NCI-H2227 (cell line): ENCODE data around the gene WNT10A.

Source experiments
- DNase-seq: peaks from one replicate; lab custom pipeline; 2025; ENCODE audit not compliant: unreplicated experiment; lab: John Stamatoyannopoulos, UW

WNT10A gene

DNA sequence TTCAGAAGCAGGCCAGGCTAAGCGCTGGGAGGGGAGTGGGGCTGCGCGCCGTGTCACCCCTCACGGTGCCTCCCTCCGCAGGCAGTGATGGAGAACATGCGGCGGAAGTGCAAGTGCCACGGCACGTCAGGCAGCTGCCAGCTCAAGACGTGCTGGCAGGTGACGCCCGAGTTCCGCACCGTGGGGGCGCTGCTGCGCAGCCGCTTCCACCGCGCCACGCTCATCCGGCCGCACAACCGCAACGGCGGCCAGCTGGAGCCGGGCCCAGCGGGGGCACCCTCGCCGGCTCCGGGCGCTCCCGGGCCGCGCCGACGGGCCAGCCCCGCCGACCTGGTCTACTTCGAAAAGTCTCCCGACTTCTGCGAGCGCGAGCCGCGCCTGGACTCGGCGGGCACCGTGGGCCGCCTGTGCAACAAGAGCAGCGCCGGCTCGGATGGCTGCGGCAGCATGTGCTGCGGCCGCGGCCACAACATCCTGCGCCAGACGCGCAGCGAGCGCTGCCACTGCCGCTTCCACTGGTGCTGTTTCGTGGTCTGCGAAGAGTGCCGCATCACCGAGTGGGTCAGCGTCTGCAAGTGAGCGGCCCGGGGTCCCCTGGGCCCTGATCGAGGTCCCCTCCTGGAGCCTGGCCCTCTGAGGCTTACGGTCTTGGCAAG lies 12.2 kb downstream of the WNT10A start:
- peak; percentile 80 for DNase-seq

DNA sequence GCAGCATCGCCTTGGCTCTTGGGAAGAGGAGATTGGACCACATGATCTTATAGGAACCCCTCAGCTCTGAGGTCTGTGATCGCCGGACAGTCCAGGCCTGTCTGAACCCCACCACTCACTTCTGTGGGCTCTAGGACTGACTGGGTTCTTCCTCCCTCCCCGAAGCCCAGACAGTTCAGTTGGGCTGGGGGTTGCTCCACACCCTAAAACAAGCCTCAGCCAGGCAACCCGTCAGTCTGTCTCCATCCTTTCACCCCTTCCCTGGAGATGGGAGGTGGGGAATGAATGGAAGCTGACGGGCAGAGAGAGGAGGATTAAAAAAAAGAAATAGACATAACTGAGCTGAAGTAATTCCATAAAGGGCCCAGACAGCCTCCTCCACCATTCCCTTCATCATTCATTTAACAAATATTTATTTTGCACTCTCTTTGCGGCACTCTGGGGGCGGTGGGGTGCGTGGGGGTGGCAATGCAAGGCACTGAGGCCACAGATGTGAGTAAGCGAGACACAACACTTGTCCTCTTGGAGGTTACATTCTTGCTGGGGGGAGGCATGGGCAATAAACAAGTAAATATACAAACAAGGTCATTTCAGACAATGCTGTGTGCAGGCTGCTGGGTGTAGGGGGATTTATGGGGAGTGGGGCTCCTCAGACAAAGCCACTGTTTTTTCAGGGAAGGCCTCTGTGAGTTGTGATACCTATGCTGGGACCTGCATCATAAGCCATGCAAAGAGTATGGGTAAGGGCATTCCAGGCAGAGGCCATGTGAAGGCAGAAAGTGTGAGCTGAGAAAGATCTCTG lies 12.9 kb downstream of the WNT10A start:
- DNase-seq: no peak

DNA sequence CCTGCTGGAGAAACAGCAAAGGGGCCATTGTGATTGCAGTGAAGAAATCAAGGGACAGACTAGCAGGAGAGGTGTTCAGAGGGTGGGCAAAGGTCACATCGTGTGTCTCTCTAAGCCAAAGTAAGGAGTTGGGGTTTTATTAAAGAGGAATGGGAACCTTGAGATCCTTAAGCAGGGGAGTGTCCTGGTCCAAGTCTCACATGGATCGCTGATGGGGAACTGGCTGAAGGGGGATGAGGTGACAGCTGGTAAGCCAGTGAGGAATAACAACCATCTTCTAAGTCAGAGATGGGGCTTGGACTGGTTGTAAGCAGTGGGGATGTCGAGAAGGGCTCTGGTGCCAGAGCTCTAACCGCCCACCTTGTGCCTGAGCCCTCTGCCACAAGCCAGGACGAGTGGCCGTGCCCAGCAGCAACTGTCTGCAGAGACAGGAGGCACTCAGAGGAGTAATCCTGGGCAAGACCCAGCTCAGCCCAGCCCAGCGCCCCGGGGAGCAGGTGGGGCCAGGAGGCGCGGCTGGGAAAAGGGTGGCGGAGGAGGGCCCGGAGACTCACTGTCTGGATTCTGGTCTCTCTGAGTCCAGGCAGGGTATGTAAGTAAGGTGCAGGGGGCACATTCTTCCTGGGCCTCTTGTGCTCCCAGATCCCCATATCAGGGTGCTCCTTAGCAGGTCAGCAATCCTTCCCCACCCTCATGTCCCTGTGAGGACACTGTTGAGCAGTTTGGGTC lies 13.7 kb downstream of the WNT10A start:
- DNase-seq: no peak

DNA sequence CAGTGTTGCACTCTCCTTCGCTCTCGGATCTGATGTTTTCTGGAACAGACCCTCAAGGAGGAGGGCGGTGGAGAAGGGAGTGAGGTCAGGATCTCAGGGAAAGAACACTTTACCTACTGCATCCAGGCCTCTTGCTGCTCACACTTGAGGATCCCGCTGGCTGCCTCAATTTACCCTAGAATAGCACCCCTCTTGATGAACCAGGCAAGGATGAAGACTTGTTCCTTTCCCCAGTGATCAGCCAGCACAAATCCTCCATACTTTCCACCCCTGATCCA lies 14.2 kb downstream of the WNT10A start:
- DNase-seq: no peak

DNA sequence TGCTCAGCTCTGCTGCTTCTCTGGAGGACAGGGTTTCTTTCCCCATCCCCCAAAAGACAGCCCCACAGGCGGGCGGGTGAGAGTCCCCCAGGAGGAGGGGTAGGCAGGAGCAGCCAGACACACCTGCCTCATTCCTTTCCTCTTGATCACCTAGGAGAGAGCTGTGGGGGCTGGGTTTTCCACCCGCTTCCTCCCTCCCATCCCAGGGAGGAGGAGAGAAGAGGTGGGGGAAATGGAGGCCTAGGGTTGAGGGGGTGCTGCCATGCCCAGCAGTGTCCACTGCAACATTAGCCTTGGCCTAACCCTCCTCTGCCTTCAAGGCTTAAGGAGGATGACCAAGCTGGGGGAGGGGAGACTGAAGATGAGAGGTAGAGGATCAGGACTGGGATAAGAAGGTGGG lies 14.7 kb downstream of the WNT10A start:
- no peak for DNase-seq

DNA sequence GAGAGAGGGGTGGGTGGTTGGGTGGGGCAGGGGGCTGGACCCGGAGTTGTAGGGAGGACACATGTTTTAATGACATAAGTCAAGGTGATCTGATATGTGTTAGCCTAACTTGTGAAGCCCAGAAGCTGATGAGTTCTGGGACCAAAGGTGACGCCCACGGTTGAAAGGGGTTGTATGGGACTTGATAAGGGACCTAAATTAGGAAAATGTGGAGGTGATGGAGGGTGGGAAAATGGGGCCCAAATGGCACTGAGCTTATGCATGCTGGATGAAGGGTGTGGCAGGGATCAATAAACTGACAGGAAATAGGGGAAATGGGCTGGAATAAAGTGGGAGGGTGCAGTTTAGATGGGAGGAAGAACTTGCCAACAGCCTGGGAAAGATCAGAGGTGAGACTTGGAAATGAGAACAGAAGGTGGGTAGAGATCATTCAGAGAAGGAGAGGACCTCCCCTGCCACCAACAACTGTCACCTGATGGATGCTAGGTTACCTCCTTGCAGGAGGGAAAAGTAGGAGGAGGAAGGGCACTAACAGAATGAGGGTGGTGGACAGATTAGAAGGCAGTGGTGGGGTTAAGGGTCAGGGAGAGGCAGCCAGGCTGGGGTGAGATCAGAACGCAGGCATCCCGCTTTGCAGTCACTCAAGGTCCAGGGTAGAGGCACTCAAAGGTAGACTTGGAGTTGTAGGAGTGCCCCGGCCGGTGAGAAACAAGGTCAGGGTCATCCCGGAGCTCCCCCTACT lies 15.3 kb downstream of the WNT10A start:
- no peak for DNase-seq

DNA sequence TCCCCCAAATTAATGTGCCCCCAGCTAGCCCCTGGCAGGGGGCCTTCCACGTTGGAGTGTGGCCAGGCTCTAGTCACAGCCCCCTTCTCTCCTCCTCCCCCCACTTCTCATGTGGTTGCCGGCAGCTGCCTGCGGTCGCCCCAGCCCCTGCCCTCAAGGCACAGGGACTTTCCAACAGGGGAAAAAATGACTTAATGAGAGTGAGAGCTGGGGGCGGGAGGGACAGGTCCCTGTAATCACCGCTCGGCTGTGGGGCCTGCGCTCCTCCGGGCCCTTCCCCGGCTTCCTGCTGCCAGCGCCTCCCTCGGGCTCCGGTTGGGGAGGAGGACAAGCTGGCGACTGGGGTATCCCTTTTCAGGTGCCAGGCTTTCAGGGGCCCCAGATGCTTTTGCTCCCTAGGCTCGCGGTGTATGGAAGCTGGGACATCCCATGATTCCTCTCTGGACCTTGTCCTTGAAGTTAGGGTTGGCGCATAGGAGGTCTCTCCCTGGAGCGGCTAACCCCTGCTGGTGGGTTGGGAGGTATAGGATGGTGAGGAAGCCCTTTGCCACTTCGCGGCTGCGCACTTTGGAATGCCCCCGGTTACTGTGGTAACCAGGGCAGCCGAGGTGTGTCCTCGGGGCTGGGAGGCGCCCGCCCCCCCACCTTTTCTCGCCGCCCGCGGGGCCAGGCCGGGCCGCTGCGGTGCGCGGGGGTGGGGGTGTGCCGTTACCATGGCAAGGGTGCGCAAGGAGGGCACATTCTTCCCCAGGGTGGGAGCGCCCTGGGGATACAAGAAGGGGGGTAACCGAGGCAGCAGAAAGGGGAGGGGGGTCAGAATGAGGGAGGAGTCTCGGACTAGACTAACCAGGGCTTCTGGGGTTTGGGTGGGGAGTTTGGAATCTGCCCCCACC lies 16.1 kb downstream of the WNT10A start:
- DNase-seq: peak; percentile 90

DNA sequence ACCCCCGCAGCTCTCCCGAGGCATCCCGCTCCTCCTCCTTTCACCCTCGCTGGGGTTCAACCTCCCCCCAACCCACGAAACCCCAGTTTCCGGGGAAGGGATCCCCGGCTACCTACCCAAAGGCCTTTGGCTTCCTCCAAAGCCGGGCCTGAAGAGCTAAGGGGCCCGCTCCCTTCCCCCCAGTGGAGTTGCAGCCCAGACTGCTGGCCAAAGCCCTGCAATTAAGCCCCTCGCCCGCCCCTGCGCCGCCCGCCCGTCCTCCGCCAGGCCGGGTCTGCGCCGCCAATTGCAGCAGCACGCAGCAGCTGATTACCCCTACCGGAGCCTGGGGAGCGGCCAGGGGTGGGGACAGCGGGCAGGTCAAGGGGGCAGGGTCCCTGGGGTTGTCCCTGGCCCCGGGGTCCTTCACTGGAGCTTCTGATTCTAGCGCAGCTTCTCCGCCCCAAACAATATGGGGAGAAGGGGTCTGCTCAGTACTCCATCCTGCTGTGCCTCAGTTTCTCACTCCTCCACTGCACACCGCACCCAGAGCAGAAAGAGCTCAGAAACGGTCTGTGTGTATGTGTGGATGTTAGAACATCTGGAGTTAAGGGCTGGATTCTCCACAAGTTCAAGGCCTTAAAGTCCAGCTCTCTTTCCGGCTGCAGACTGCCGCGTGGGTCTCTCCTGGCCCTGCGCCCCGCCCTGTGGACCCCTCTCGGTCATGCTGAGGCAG lies 16.9 kb downstream of the WNT10A start:
- DNase-seq: peak; percentile 64

DNA sequence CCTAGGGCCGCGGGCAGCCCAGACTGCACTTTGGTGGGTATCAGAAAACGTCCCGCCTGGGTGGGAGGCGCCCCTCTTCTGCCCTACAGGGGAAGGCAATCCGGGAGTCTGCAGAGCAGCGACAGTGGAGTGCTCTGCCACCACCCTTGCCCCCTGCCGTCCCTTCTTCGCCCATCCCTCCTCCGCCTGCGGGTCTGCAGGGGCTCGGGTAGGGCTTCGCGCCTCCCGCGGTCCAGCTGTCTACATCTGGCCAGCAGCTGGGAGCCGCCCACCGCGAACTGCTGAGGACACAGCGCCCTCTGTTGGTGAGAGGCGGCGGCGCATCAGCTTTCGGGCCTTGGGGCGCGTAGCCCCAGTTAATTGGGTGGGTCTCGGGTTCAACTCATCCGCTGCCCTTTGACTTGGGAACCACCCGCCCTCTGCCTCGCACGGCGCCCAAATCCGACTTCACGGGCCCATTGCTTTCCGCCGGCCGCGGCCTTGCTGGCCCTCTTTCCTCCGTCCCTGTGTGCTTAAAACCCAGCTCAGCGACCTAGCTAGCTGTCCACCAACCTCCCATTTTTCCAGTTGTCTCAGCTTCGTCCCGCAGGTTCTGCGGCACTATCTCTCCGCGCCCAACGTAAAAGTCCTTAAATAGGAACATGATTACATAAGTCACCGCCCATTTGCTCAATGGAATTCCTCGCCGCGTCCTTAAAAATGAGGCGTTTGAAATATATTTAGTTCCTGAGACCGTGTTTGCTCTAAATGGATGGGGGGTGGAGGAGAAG lies 17.6 kb downstream of the WNT10A start:
- peak; percentile 87 for DNase-seq

DNA sequence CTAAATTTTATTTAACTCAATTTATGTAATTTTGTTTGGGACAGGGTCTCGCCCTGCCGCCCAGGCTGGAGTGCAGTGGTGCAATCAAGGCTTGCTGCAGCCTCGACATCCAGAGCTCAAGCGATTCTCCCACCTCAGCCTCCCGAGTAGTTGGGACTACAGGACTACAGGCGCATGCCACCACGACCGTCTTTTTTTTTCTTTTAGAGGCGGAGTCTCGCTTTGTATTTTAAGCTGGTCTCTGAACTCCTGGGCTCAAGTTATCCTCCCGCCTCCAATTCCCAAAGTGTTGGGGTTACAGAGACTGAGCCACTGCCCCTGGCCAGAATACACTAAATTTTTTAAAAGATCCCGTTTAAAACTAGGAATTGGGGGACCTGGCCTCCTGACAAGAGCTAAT lies 18.5 kb downstream of the WNT10A start:
- DNase-seq: no peak

DNA sequence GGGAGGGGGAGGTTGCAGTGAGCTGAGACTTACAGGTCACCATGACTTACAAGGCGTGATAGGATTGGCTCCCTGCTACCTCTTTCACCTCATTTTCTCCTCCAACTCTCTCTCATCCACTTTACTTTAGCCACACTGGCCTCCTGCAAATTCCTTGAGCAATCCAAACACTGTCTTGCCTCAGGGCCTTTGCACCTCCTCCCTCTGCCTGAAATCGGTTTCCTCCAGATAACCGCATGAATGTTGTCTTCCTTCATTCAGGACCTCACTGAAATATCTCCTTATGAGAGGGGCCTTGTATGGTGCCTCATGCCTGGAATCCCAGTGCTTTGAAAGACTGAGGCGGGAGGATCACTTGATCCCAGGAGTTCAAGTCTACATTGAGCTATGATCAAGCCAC lies 21.8 kb downstream of the WNT10A start:
- DNase-seq: no peak

DNA sequence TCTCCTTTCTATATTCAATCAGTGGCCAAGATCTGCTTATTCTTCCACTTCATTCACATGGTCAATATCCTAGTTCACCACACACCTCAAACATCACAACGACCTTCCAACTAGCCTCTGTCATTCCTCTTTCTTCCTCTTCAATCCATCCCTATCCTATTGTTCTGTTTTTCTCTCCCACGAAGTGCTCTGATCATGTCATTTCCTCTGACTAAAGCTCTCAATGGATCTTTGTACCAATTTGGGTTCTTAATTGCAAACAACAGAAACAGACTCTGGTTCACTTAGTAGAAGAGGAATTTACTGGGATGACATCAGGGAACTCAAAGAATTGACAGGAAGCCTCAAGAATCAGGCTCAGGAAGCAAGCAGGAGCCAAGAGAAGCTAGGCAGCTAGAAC lies 23.5 kb downstream of the WNT10A start:
- DNase-seq: no peak

DNA sequence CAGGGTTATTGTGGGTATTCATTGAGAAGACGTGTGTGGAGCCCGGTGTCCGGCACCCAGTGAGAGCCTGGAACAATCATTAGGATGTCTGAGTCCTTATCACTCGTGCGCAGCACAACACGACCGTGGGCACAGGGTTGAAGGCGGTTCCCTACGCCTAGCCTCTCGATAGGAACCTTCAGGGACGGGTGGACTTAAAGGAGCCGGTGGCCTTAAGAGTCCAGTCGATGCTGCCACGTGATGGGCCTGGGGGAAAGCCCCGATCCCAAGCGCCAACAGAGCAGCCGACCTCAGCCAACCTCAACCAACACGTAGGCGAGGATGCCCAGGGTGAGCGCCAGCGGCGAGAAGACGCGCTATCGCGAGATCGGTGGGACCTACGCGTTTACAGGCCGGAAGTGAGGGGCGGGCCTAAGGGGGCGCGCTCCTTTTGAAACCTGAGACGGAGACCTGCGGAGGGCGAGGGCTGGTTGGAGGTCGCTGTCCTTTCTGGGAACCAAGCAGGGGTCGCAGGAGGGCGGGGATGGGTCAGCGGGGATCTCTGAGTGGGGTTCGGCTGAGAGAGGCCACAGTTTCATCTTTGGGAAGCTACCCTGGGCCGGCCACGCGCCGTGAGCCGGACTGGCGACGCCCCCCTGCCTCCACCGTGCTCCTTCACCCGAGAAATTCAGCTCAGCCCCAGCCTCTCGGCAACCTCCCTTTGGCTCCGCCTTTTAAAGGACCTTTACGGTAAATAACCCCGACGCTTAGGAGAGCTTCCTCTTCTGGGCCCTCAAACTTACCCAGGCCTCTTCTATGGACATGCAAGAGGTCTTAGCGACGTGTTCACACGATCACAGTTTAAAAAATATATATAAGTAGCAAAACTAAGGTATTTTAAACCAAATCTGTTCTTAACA lies 28.3 kb downstream of the WNT10A start:
- peak; percentile 98 for DNase-seq

DNA sequence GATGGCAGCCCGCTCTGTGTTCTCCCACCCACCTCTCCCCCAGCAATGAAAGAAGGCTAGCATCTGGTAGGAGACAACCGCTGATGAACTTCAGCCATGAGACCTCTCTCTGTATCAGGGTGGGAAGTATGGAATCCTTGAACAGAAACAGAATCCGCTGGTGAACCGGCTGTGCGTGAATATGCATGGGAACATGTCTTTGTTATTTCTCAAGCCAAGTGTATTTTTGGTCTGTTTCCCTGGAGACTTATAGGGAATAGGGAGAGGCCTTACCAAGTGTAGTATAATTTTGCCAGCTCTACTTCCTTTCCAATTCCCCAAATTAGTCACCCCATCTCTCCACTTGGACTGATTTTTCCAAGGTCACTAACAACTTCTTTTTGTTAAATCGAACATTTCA lies 30.1 kb downstream of the WNT10A start:
- no peak for DNase-seq

DNA sequence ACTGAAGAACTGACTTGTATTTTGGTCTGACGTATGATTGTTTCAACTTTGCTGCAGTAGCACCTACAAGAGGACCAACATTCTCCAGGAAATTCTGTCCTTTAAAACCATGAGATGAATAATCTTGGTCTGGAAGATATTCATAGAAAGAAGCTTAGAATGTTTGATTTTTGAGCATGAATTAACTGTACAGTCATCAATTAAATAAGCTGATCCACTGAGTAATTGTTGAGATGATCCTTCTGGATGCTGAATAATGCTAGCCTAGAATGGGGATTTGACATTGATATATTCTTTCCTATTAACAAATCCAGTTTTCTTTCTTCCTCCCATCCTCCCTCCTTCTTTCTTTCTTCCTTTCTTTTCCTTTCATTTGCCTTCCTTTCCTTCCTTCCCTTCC lies 39.9 kb downstream of the WNT10A start:
- no peak for DNase-seq

DNA sequence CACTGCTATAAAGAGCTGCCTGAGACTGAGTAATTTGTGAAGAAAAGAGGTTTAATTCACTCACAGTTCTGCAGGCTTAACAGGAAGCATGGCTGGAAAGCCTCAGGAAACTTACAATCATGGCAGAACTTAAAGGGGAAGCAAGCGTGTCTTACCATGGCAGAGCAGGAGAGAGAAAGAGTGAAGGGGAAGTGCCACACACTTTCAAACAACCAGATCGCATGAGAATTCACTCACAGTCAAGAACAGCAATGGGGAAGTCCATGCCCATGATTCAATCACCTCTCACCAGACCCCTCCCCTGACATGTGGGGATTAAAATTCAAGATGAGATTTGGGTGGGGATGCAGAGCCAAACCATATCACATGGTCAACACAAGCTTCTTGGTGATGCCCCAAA lies 44.1 kb downstream of the WNT10A start:
- no peak for DNase-seq

DNA sequence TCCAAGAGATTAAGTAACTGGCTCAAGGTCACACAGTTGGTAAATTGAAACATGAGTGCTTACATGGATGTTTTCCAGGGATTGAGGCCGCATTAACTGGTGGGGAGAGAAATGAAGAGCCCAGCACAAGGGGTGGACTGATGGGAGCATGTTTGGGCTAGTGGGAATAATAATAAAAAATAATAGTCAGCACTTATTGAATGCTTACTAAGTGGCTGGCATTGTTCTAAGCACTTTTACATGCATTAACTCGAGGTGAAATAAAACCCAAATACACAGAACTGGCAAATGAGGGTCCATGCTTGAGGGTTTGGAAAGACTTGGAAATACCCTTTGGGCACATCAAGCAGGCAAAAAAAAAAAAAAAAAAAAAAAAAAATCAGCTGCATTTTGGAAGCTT lies 44.8 kb downstream of the WNT10A start:
- DNase-seq: no peak

DNA sequence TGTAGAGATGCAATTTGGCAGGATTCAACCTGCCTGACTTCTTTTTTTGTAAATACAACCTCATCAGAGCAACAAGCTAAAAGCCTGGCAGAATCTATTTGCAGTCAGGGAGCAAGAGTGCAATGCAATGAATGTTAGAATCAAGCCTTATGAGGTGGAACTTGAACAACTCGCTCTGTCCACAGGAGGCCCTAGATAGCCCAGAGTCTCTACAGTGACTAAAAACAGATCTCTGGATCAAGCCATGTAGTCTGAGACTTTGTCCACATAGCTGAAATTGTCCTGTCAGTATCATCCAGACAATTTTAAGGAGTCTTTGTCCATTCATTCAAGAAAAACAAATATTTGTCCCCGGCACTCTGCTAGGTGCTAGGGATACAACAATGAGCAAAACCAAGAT lies 46.8 kb downstream of the WNT10A start:
- no peak for DNase-seq
